ENCODE results near the gene CARNS1. TPM values are rescaled to one million over a fixed set of nuclear protein-coding genes. Genes with fewer than 3 reads are reported as not detected.

CARNS1 gene
- polyA plus RNA-seq, 3 donors = 1.9 to 5.2 (median 4.1) TPM

DNA sequence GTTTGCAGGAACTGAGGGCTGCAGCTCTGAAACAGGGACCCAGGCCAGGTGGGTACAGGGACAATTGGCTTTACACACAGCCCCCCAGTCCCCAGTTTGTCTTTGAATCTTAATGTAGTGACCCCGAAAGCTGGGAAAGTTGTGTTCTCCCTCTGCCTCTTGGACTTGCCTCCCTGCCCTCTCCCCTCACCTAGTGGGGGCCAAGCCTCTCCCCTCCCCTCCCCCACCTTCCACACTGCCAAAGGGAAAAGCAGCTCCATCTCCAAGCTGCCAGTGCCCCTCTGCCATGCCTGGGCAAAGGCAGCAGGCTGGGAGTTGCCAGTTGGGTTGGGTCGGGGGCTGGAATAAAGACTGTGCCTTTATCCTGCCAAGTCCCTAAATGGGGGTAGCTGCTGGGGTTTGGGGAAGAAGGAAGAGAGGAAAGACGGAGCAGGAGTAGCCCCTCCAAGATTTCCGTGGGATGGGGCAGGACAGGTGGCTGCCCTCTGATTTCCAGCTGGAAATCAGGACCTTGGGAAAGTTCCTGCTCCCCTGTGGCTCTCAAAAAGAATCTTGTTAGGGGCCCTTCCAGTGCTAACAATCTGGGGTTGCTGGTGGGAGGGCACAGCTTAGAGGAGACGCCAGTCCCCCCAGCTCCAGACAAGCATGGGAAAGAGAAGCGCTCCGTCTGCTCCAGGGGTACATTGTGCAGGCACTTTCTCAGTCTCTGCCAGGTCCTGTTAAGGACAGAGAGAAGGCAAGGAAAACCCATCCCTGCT, 39.2 kb upstream of the CARNS1 start:
- no peak for DNase-seq

DNA sequence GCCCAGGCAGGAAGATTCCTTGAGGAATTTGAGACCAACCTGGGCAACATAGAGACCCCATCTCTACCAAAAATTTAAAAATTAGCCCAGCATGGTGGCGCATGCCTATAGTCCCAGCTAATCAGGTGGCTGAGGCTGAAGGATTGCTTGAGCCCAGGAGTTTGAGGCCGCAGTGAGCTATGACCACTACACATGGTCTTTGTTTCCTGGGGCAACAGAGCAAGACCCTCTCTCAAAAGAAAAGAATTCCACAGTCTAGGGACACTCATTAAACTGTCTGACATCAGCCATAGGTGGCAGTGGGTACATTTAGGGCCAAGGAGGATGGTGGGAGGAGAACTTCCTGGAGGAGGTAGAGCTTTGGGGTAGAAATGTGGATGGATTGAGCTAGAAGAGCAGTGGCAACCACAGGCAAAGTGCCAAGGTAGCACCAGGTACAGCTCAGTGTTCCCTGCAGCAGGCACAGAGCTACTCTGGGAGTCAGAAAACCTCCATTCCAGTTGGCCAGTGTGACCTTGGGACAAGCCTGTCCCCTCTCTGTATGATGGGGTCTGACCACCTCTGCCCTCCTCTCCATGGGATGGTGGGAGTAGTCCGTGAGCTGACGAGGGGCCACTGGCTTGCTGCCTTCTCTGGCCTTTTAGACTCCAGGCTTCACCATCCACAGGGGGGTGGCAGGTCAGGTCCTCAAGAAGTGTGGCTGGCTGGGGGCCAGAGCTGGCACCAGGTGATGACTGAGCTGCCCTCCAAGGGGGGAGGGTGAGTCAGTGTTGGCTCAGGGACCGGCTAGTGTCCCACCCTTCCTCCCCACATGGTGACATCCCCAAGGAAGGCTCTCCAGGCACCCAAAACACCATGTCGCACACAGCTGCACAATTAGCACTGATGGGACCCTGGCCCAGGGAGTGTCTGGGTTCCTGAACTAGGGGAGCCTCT, 38.3 kb upstream of the CARNS1 start:
- DNase-seq = no peak

DNA sequence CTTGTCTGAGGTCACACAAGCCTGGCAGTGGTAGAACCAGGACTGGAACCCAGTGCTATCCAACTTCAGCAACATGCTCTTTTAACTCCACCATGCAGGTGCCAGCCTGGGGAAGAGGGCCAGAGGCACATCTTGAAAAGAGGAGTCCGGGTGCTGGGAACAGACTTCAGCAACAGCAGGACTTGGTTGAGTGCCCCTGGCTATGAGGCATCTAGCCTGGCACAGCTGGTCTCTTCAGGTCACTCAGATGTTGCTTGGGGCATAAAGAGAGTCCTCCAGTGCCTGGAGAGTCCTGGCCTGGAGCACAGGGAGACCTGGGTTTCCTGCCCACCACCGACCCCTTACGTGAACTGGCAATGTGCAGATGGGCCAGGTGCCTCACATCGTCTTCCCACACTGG, 36.9 kb upstream of the CARNS1 start:
- DNase-seq = no peak

DNA sequence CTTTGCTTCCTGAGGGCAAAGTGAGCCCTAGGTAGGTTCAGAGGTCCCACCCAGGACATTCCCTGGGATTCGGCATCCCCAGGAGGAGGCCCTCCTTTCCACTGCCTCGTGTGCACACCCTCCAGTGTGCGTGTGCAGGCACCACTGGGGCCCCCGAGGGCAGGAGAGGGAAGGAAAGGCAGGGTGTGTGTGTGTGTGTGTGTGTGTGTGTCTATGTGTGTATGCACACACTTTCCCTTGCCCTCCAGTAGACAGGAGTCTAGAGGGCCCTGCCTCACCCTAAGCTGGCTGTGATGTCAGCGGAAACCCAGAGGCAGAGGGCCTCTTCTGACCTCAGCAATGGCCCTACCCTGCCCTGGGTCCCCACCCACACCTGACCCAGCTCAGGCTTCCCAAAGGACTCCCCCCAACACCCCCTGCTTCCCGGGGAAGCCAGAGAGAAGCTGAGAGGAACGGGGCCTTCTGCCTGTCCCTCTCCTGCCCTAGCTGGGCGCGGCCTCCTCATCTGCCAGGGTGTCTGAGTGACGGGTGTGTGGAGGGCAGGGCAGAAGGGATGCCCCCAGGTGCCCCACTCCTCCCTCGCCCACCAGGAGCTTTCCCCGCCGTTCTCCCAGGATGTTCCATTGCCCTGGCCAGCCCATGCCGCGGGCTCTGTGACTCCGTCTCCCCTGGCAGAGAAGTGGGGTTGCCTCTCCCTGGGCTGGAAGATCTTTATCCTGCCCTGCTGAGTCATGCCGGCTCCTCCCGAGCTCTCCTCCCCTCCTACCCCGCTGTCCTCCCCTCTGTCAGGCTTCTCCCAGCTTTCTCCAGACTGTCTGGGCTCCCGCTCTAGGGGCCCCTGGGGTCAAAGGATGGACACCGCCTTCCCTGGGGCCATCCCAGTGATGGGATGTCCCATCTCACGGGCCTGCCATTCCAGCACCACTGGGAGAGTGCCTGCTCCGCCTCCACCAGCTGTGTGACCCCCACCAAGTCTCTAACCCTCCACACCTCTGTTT, 36.1 kb upstream of the CARNS1 start:
- DNase-seq = no peak

DNA sequence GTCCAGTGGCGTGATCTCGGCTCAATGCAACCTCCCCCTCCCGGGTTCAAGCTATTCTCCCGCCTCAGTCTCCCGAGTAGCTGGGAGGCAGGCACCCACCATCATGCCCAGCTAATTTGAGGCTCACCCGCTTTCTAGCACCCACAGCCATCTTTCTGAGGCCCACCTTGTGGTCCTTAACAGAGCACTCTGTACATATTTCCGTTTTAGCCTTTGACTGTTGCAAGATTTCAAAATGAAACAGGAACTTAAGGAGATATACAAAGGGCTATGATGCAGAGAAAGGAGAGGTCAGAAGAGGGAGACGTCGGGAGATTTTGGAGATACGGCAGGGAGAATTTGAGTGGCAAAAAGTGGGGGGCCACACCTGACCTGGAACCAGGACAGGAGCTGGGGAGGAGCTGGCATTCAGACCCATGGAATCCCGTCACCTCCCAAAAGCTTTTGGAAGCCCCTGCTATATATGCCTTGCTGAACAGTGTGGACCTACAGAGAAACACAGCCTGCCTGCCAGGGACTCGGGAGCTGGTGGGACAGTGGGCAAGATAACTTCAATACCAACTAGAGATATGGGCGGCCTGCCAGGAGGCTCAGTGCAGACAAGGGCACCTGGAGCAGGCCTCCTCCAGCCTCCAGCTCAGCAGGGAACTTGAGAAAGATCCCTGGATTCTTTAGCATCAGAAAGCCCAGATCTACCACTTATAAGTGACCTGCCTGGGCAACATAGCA, 34.1 kb upstream of the CARNS1 start:
- DNase-seq = no peak

DNA sequence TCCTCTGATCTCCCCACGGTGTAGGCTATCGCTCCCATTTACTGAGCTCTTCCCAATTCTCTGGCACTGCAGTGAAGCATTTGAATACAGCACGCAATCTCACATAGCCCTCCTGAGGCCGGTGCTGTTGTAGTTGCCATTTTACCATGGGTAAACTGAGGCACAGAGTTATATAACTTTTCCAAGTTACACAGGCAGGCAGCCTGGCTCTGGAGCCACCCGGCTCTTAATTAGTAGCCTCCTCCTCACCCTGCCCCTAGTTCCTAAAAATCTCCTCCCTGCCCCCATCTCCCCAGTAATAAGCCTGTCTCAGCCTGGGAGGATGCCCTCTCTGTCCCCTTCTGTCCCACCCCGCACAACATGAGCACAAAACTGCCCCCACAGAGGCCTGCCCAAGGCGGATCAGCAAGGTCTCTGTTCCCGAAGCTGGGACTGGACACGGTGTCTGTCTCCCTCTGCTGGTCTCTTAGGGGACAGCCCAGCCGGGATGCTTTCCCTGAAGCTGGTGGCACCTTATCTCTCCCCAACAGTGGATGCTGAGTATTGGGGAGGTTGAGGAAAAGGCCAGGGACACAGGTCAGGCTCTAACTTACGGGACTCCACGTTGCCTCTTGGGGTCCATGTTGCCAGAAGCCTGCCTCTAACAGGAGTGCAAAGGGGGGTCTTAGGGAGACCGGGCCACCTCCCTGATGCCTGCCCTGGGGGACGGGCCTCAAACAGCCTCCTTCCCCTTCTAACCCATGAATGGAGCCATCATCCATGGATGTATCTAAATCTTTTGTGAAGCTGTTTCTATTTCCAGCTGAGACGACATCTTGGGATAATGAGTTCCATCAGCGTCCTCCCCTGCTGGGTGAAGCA, 33.0 kb upstream of the CARNS1 start:
- no peak for DNase-seq

DNA sequence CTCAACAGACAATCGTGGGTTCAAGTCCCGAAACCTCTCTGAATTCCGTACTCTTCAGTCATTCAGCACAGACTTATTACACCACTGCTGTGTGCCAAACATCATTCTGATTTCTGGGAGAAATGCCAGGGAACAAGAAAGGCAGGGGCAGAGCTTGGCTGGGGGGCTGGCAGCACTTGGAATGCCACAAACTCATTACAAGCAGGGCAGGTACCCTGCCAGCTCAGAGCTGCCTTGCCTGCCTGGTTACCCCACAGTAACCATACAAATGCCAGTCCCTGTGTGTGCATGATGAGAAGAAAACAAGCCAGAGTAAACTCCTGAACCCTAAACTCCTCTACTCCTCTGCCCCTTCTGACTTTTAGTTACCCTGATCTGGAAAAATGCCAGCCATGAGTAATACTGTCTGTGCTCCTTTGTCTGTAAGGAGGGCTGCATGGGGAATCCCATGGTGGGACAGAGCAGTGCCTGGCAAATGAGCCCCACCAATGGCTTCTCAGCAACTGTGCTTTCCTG, 30.6 kb upstream of the CARNS1 start:
- no peak for DNase-seq

DNA sequence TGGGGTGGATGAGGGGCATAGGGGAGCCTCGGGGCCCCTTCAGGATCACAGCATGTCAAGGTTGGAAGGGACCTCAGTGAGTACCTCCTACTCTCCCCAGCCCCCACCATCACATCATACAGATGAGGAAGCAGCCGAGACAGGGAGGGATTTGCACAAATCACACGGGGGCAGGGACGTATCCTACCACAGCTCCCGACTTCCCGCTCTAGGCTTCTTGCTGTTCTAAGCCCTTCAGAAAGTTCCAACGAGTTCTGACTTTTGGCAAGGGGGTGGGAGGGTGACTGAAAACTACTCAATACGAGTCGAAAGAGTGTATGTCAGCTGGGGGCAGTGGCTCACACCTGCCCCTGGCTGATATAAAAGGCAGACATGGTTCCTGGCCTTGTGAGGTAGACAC, 28.4 kb upstream of the CARNS1 start:
- DNase-seq = no peak

DNA sequence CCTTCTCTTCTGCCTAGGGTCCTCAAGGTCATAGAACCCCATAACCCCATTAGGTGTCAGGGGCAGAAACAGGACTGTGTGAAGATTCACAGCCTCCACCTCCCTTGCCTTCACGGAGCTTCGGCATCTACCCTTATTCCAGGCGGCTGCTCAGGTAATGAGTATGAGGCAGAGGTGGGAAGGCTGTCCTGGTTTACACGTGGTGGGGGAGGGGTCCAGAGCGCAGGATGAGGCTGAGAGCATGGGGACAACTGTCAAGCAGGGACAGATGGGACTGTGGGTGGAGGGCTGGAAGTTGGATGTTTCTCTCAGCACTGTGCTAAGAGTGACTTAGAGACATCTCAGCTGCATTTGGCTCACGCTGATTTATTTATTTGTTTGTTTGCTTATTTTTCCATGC, 28.0 kb upstream of the CARNS1 start:
- DNase-seq = no peak

DNA sequence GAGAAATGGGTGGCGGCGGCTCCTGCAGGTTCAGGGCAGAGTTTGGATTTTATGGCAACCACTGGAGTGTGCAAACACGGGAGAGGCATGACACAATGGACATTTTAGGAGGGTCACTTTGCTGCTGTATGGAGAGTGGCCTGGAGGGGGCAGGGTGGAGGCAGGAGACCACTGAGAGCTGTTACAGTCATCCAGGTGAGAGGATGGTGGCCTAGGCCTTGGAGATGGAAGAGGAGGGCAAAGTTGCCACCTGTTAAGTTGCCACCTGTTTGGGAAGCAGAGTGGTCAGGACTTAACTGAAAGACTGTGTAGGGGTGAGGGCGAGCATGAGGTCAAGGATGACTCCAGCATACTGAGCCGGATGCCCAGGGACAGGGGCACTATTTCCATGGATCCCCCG, 26.0 kb upstream of the CARNS1 start:
- DNase-seq = no peak

DNA sequence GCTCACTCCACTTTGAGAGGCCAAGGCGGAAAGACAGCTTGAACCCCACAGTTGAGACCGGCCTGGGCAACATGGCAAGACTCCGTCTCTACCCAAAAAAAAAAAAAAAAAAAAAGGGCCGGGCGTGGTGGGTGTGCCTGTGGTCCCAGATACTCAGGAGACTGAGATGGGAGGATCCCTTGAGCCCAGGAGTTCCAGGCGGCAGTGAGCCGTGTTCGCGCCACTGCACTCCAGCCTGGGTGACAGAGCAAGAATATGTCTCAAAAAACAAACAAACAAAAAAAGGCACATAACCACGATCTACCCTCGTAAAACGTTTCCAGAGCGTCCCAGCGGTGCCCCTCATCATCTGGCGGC, 24.6 kb upstream of the CARNS1 start:
- DNase-seq = no peak

DNA sequence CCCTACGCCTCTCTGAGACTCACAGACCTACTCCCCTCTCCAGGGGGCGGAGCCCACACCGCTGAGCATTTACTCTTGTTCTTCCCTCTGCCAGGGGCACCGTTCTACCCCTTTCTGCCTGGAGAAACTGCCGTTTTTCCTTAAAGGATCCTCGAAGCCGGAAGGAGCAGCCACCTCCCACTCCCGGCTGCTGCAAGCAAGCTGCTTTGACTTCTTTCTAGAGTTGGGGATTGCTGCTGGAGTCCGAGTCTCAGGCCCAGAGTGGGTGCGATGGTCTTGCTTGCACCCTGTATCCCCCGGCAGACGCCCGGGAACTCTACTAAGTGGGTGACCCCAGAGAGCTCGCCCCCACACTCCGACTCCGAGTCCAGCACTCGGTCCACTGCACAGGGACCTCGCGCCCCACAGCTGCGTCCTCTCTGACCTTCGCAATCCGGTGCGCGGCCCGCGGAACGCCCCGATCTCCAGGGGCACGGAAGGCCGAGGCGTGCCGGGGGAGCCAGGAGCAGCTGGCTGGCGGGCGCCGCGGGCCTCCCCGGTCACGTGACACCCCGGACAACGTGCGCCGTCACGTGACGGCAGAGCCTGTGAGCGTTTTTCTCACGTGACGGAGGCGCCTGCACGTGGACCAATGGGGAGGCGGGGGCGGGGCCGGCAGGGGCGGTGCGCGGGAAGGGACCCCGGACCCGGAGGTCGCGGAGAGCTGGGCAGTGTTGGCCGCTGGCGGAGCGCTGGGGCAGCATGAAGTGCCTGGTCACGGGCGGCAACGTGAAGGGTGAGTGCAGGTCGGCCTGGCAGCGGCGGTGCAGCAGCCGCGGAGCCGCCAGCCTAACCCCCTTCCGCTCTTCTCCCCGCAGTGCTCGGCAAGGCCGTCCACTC, 23.9 kb upstream of the CARNS1 start, which contains the start of gene RAD9A:
TSS of gene RAD9A (plus strand) at position 683 of the 879 bp plus-strand sequence. CDS start at position 742, 59 bp downstream.
- DNase-seq = peak; percentile 96

DNA sequence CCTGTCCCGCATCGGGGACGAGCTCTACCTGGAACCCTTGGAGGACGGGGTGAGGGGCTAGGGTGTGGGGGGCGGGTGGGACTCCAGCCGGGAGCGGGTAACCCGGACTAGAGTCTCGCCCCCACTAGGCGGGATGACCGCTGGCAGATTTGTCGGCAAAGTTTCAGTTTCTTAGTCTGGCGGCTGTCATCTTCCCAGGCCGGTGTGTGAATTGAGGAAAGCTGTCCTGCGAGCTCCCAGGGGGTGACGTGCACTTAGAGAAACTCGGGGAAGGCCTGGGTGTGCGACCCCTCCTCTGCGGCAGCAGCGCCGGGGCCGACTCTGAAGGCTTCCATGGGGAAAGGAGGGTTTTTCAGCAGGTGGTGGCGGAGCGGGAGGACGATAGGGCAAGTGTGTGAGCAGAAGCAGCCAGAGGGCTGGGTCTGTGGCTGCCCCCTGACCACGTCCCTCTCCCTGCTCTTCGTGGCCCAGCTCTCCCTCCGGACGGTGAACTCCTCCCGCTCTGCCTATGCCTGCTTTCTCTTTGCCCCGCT, 23.2 kb upstream of the CARNS1 start:
- DNase-seq = no peak

DNA sequence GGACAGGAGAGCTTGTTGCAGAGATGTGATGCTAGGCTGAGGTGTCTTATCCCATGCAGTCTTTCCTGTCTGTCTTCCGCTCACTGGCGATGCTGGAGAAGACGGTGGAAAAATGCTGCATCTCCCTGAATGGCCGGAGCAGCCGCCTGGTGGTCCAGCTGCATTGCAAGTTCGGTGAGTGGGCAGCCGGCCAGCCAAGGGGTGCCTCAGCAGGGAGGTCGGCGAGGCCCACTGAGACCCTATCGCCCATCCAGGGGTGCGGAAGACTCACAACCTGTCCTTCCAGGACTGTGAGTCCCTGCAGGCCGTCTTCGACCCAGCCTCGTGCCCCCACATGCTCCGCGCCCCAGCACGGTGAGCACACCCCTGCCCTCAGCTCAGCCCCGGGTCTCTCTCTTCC, 22.0 kb upstream of the CARNS1 start:
- no peak for DNase-seq

DNA sequence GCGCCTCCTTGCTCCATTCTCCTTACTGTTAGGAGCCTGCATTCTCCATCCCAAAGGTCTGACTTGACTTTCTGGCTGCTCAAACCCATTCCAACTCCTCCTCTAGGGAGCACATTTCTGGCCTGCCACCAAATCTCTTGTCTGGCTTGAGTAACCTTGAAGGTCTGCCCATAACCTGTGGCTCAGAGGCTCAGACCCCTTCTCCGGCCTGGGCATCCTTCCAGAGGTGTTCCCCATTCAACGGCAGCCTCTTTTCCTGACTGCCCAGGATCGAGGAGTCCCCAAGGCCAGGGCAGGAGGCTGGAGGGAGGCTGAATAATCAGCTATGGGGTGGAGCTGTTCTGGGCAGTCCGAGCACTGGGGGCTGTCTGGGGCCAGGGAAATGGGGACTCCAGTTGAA, 21.5 kb upstream of the CARNS1 start:
- DNase-seq = no peak

DNA sequence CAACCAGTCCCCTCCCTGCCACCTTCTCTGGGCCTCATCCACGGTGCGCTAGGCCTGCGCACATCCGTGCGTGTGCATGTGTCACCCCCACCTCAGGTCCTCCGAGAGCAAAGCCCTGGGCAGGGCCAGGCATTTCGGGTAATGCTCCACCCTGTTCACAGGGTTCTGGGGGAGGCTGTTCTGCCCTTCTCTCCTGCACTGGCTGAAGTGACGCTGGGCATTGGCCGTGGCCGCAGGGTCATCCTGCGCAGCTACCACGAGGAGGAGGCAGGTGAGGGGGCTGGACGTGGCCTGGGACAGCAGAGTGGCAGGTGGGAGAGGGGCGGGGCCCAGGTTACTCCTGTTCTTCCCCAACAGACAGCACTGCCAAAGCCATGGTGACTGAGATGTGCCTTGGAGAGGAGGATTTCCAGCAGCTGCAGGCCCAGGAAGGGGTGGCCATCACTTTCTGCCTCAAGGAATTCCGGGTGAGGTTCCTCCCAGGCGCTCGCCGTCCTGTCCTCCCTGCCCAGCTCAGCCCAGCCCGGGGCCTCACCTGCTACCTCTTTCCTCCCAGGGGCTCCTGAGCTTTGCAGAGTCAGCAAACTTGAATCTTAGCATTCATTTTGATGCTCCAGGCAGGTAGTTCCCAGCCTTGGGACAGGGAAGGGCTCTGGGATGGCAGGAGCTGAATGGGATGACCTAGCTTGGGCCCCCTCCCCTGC, 19.8 kb upstream of the CARNS1 start:
- no peak for DNase-seq

DNA sequence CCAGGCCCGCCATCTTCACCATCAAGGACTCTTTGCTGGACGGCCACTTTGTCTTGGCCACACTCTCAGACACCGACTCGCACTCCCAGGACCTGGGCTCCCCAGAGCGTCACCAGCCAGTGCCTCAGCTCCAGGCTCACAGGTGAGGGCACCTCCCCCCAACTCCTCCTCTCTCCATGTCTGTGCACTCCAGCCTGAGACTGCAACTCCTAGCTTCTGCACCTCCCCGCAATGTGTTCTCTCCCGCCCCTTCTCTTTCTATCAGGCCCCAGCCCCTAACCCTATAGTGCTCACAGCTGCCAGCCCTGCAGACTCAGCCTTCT, 19.3 kb upstream of the CARNS1 start:
- no peak for DNase-seq

Measured in renal pelvis (tissue), 4 donors.